Left ventricle myocardium superior (tissue), 1 donor: ENCODE results near the gene CT55. TPM values are rescaled to one million over a fixed set of nuclear protein-coding genes. Genes with fewer than 3 reads are reported as not detected.

Experiments
- ATAC-seq: fragments of 200-7000 bp; cut with Tn5 transposase; one replicate; pipeline ENCODE4 v1.9.1; 2020; ENCODE audit warnings: mild to moderate bottlenecking, moderate library complexity
- DNase-seq: peaks from one replicate; pipeline ENCODE4 v3.0.0-alpha.2; 2020
- intact Hi-C: fragments of 100-400 bp; cut with micrococcal nuclease; formaldehyde crosslinking; loops from one replicate; pipeline ENCODE4 v1.11.0; 2022
- total RNA-seq: library from RNA; stranded (reverse); fragmentation: NEBNext Ultra II Directional; extraction: Animal tissue kit (Norgen Biotek cat#: 25700); gene quantifications from one replicate; pipeline ENCODE4 v1.2.1, GENCODE V29; 2021
- donor health status: DM: no; HTN: yes; CAD: no; lungs with severe emphysema.

Gene CT55
- total RNA-seq, 1 donor from 2014 or later, result not detected

- no peak for DNase-seq
- ATAC-seq, result no peak
- intact Hi-C loops, result no loop called here
These were observed 61.6 kb downstream of the CT55 start for GRCh38 chrX:135109554-135109953.

Other genes starting within 250 kb of the CT55 start
- gene SMIM10, start 180.4 kb downstream of the CT55 start, total RNA-seq, result 5.3 TPM
- 14.8 TPM for gene RTL8B, start 148.9 kb downstream of the CT55 start, total RNA-seq
- gene RTL8C, start 139.0 kb downstream of the CT55 start, total RNA-seq, result 246 TPM
- gene RTL8A, start 119.3 kb downstream of the CT55 start, total RNA-seq, result 35.0 TPM
- gene SMIM10L2B, start 72.7 kb downstream of the CT55 start, total RNA-seq, result 3.5 TPM
- gene ETDB, start 50.9 kb downstream of the CT55 start, total RNA-seq, result not detected
- gene ETDA, start 80.7 kb upstream of the CT55 start, total RNA-seq, result not detected
- gene ETDC, start 138.1 kb upstream of the CT55 start, total RNA-seq, result not detected
- 6.9 TPM for gene ZNF75D, start 172.7 kb upstream of the CT55 start, total RNA-seq
- 5.5 TPM for gene ZNF449, start 173.4 kb upstream of the CT55 start, total RNA-seq